Parathyroid adenoma (tissue), 2 donors: Measurements from ENCODE around the gene GRAP2.

Experiments used
- H2AFZ ChIP-seq: fragments of 300-600 bp; sonication (generic); one replicate; pipeline ENCODE4 v1.7.0; 2017; ENCODE audit warnings: antibody characterized with exemption, mild to moderate bottlenecking
- H3K27ac ChIP-seq: fragments of 300-600 bp; sonication (generic); one replicate; pipeline ENCODE4 v1.7.0; 2017
- H3K27me3 ChIP-seq: fragments of 300-600 bp; sonication (generic); one replicate; pipeline ENCODE4 v1.7.0; 2017; ENCODE audit warnings: low read length; ENCODE audit not compliant: control insufficient read depth, insufficient read depth
- H3K36me3 ChIP-seq: fragments of 300-600 bp; sonication (generic); one replicate; pipeline ENCODE4 v1.7.0; 2017; ENCODE audit warnings: low read length; ENCODE audit not compliant: control insufficient read depth, insufficient read depth
- H3K4me1 ChIP-seq: fragments of 300-600 bp; sonication (generic); one replicate; pipeline ENCODE4 v1.7.0; 2017; ENCODE audit warnings: control low read depth
- H3K4me2 ChIP-seq: fragments of 300-600 bp; sonication (generic); one replicate; pipeline ENCODE4 v1.7.0; 2017; ENCODE audit warnings: low read length
- H3K4me3 ChIP-seq: fragments of 300-600 bp; sonication (generic); one replicate; pipeline ENCODE4 v1.7.0; 2017; ENCODE audit warnings: low read depth, low read length
- H3K79me2 ChIP-seq: fragments of 300-600 bp; sonication (generic); one replicate; pipeline ENCODE4 v1.7.0; 2017; ENCODE audit warnings: control low read depth
- H3K9ac ChIP-seq: fragments of 300-600 bp; sonication (generic); one replicate; pipeline ENCODE4 v1.7.0; 2017; ENCODE audit warnings: mild to moderate bottlenecking
- H3K9me3 ChIP-seq: fragments of 300-600 bp; sonication (generic); one replicate; pipeline ENCODE4 v1.7.0; 2017; ENCODE audit warnings: low read length; ENCODE audit not compliant: control insufficient read depth
- CTCF ChIP-seq: fragments of 300-600 bp; sonication (generic); IDR thresholded peaks from one replicate; pipeline ENCODE4 v1.7.0; 2017; ENCODE audit warnings: antibody characterized with exemption, mild to moderate bottlenecking
- donor health status: primary hyperparathyroidism.

GRAP2 gene

GRCh38 chr22:39940757-39941305 lies 39.9 kb downstream of the GRAP2 start:
- Histone ChIP-seq H3K36me3 (no peaks in the 10 kb centered on the region), H2AFZ (no peak overlapping the region), H3K27ac (no peak overlapping the region), H3K4me2 (no peak overlapping the region), H3K4me1 (no peaks in the 10 kb centered on the region), H3K27me3 (no peaks in the 10 kb centered on the region), H3K9ac (no peak overlapping the region), H3K9me3 (no peaks in the 10 kb centered on the region), H3K79me2 (no peaks in the 10 kb centered on the region), H3K4me3 (no peak overlapping the region)
- TF ChIP-seq CTCF, result no peak

GRCh38 chr22:39941601-39942000 lies 40.7 kb downstream of the GRAP2 start:
- Histone ChIP-seq H3K9me3 (no peaks in the 10 kb centered on the region), H3K27me3 (no peaks in the 10 kb centered on the region), H3K9ac (no peak overlapping the region), H3K79me2 (no peaks in the 10 kb centered on the region), H3K27ac (no peak overlapping the region), H3K4me1 (no peaks in the 10 kb centered on the region), H2AFZ (no peak overlapping the region), H3K4me2 (no peak overlapping the region), H3K36me3 (no peaks in the 10 kb centered on the region), H3K4me3 (no peak overlapping the region)
- TF ChIP-seq CTCF, result no peak

- Histone ChIP-seq H3K9me3 (no peaks in the 10 kb centered on the region), H3K4me3 (no peak overlapping the region), H2AFZ (no peak overlapping the region), H3K27me3 (no peaks in the 10 kb centered on the region), H3K4me1 (no peaks in the 10 kb centered on the region), H3K27ac (no peak overlapping the region), H3K79me2 (no peaks in the 10 kb centered on the region), H3K9ac (no peak overlapping the region), H3K36me3 (no peaks in the 10 kb centered on the region), H3K4me2 (no peak overlapping the region)
- TF ChIP-seq CTCF, result no peak
Measured at GRCh38 chr22:39942439-39943230, 41.8 kb downstream of the GRAP2 start.

GRCh38 chr22:39943337-39943736 lies 42.5 kb downstream of the GRAP2 start:
- Histone ChIP-seq H3K4me1 (no peaks in the 10 kb centered on the region), H3K79me2 (no peaks in the 10 kb centered on the region), H3K27me3 (no peaks in the 10 kb centered on the region), H3K9ac (no peak overlapping the region), H3K4me3 (no peak overlapping the region), H3K4me2 (no peak overlapping the region), H3K27ac (no peak overlapping the region), H3K36me3 (no peaks in the 10 kb centered on the region), H2AFZ (no peak overlapping the region), H3K9me3 (no peaks in the 10 kb centered on the region)
- no peak for TF ChIP-seq CTCF
